ENCODE measurements around the gene LTBP3.

LTBP3 gene

DNA sequence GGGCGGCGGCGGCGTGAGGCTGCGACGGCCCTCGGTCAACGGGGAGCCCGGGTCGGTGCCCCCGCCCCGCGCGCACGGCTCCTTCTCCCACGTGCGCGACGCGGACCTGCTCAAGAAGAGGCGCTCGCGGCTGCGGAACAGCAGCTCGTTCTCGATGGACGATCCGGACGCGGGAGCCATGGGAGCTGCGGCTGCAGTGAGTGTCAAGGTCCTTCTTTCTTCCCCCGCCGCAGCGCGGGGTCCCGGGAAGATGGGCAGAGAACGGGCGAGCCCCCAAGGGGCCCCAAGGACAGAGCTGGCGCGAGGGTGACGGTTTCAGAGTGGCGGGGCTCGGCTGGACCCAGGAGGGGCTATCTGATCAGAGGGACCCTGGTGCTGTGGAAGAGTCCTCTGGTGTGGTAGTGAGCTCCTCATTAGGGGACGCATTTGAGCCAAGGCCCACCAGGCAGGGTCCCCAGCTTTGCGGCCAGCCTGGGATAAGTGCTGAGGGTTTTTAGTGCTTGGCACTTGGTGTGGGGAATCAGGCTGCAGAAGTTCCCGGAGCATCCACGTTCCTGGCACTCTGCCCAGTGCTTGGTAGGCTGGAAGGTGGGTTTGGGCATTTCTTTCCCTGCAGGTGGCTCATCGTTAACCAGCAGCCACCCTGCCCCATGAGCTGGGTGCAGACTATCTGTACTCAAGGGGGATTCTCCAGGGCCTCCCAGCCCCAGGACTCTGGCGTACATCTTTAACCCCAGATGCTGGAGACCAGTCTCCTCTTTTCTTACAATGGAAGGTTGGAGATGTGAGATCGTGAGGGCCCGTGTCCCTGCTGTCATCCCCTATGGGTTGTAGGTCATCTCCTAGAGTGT lies 27.5 kb upstream of the LTBP3 start:
- no peak for DNase-seq

DNA sequence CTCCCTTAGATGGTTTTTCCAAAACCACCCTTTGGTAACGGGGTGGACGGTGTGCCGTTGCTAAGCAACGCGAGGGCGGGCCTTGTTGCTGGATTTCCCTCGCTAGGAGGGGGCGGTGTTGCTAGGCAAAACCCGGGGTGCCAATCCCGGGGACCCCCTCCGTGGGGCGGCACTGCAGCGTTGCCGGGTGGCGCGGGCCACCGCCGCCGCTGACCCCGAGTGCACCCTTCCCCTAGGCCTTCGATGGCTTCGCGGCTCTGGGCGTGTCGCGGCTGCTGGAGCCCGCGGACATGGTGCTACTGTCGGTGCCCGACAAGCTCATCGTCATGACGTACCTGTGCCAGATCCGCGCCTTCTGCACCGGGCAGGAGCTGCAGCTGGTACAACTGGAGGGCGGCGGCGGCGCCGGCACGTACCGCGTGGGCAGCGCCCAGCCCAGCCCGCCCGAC lies 26.6 kb upstream of the LTBP3 start:
- no peak for DNase-seq

DNA sequence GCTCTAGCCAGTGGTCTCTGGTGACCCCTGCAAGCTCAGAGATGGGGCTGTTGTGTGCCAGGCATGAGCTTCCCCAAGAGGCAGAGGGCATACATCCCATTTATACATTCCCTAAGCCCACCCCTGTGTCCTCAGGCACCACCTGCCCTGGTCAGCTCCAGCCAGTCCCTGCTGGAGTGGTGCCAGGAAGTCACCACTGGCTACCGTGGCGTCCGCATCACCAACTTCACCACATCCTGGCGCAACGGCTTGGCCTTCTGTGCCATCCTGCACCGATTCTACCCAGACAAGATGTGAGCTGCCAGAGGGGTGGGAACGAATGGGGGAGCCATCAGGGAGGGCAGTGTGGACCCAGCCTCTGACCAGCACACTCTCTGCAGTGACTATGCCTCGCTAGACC lies 25.9 kb upstream of the LTBP3 start:
- DNase-seq = no peak

DNA sequence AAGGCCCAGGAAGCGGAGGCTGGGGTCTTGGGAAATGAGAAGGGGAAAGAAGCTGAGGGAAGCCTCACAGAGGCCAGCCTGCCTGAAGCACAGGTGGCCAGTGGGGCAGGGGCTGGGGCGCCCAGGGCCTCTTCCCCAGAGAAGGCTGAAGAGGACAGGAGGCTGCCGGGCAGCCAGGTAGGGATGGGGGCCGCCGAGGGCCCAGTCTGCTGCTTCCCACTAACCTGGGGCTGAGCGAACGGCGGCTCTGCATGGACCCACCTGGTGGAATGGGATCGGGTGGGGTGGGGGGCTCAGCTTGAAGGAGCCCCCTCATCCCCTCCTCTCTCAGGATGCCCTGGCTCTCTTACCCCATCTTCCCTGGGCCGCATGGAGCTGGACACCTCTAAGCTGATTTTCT lies 25.4 kb upstream of the LTBP3 start:
- DNase-seq = no peak

DNA sequence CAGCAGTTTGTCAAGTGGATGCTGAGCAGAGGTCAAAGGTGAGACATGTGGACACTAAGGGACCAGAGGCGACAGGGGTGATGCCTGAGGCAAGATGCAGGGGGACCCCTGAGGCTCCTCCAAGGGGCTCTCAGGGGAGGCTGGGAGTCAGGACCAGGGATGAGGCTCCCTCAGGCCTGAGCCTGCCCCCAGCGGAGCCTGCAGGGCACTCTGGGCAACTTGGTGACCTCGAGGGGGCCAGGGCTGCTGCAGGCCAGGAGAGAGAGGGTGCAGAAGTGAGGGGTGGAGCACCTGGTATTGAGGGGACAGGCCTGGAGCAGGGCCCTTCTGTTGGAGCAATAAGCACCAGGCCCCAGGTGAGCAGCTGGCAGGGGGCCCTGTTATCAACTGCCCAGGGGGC lies 23.8 kb upstream of the LTBP3 start:
- DNase-seq = no peak

DNA sequence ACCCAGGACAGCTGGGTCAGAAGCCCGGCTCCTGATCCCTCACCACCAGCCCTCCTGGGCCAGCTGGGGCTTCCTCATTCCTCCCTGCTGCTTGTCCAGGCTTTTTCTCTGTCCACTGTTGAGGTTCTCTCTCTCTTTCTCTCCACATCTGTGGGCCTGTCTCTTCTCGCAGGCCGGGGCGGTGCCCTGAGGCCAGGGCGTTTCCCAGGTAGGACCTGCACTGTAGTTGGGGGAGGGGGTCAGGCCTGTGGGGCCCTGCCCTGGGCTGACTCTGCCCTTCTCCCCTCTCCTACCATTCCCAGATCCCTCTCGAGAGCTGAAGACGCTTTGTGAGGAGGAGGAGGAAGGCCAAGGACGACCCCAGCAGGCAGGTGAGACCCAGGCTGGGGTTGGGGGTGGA lies 22.6 kb upstream of the LTBP3 start:
- no peak for DNase-seq

DNA sequence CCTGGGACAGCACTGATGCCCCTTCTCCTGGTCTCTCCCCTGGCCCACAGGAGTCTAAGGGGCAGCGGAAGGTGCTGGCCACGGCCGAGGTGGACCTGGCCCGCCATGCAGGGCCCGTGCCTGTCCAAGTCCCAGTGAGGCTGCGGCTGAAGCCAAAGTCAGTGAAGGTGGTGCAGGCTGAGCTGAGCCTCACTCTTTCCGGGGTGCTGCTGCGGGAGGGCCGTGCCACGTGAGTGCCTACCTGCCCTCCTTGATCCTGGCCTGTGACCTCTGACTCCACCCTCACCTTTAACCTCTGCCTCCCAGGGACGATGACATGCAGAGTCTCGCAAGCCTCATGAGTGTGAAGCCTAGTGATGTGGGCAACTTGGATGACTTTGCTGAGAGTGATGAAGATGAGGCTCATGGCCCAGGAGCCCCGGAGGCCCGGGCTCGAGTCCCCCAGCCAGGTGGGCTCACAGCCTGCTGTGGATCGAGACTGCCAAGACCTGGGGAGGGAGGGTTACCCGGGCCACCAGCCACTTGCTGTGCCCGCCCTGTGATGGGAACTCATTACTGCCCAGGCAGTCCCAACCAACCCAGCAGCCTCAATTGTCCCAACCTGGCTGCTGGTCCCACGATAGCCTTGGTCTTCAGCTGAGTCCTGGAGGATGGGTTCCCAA lies 22.0 kb upstream of the LTBP3 start:
- no peak for DNase-seq

DNA sequence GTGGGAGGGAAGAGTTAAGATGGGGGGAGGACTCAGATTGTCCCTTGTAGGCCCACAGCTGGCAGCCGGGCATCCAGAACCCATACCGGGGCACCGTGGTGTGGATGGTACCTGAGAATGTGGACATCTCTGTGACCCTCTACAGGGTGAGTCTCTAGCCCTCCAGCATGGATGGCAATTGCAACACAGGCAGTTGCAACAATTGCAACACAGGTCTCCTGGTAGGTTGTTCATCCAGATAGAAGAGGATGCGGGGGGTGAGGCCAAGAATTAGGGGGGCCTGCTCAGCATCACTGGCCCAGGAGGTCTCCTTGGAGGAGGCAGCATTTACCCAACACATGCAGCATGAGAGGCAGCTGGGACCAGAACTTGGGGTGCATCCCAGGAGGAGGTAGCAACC lies 21.1 kb upstream of the LTBP3 start:
- DNase-seq = no peak

DNA sequence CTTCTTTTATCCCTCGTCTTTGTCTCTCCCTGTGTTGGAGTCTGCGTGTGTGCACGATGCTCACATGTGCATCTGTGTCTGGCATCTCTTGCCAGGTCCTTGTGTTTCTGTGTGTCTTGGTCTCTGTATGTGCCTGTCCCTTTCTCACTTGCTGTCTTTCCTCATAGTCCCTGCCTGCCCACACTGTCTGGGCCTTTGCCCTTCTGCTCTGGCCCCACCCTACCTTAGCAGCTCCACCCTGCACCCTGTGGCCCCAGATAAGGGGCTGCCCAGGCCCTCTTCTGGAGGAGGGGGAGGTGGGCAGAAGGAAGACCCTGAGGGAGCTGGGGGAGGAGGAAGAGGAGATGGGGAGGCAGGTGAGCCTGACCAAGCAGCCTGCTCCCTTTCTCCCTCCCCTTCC lies 20.5 kb upstream of the LTBP3 start:
- DNase-seq = no peak

DNA sequence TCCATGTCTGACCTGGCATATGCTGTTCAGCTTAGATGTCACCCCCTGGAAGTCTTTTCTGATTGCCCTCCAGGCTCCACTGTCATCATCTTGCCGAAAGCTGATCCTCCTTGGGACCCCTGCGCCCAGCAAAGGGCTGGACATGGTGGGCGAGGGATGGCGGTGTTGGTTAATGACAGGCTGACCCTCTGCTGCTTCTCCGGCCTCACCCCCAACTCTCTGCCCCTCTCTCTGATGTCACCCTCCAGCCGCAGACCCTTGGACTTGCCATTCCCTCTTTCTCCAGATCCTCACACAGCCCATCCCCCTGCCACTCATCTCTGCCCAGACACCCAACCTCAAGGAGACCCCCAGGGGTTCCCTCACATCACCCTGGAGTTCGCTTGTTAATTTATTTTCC lies 20.0 kb upstream of the LTBP3 start:
- no peak for DNase-seq

DNA sequence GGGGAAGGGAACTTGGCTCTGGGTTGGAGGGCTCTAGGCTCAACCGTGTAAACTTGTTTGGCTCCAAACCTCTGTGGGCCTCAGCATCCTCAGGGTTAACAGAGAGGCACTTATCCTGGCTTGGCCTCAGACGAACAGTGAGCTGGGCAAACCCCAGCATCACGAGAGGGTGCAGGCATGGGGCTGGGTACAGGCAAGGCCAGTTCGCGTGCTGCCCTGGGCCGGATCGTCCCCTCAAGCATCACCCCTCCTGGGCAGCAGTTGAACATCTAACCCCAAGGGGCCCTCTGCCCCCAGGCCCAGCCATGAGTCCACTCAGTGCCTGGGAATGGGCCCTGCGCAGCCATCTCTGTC lies 19.6 kb upstream of the LTBP3 start:
- no peak for DNase-seq

DNA sequence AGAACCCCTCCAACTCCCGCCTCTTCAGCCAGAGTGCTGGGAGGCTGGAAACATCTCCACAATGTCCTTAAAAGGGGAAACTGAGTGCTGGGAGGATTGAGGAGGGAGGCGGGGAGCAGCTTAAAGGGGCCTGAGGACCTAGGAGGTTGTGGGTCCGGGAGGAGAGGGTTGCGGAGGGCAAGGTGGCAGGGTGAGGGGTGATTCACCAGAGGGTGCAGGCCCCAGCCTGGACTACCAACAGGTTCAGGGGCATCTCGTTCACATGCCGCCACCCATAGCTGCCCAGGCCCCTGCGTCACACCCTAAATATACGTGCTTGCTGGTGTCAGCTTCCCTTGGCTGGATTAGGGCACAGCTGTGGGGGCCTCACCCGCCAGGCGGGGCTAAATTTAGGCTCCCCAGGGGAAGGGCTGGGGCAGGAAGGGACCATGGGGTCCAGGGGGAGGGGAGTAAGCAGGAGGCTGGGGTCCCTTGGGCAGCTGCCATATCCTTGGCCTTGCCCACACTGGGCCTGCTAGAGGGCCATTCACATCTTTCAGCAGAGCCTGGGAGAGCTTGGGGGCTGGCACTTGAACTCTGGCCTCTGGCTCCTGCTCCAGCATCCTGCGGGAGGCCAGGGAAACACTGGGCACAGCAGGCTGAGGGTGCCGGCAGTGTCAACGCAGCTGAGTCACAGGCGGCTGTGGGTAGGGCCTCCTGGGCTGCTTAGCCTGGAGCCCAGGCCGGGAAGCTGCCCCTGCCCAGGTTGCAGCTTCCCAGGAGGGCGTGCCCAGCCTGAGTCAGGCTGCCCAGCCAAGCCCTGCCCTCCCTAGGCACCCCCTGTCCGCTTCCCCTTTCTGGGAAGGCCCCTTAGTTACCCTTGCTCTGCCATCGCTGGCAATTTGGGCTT lies 19.0 kb upstream of the LTBP3 start:
- DNase-seq = no peak

DNA sequence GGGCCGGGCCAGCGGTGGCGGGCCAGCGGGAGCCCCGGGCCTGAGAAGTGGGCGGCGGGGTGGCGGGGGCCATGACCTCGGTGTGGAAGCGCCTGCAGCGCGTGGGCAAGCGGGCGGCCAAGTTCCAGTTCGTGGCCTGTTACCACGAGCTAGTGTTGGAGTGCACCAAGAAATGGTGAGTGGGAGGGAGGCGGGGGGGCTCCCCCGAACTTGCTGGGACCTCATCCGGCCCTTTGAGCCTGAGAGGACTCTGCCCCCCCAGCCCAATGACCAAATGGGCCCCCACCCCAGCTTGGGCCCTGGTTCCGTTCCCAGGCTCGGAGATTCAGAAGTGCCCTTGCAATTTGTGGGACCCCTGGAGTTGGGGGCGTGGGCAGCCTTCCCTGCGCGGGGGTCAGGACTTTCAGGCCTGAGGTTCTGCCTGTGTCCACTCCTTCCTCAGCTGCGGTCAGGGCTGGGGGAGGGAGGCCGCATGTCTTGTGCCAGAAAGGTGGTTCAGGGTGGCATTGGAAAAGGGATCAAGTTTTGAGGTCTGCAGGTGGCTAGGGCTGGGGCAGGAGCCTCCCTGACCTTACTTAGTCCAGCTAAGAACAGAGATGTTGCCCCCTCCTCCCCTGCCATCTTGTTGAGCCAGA lies 18.2 kb upstream of the LTBP3 start:
- no peak for DNase-seq

DNA sequence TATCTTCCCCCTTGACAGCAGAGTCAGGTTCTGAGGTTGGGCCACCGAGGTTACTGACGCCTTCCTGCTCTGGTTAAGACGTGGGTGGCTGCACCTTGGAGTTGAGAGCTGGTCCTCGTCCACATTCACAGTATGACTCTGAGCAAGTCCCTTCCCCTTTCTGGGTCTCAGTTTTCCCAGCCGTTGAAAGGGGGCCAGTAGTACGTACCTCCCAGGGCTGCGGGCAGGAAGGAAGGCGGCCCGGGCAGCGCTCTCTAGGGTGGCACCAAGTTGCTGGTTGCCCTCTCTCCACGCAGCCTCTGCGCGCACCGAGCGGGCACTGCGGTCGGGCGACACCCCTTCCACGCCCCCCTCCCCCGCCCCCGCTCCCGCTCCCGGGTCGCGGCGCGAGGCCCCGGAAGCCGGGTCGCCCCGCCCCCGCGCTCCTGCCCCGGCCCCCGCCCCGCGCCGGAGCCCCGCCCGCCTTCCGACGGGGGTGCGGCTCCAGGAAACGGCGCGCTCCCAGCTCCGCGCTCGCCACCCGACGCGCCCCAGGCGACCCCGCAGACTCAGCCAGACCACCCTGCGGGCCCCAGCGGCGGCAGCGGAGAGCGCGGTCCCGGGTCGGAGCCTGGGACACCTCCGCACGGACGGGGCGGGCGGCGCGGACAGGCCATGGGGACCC lies 17.5 kb upstream of the LTBP3 start, which contains the start of gene EHBP1L1:
EHBP1L1 (plus strand) TSS at position 486 of the 664 bp plus-strand sequence. CDS start 250 bp downstream, outside the sequence.
- DNase-seq = peak; percentile 75

DNA sequence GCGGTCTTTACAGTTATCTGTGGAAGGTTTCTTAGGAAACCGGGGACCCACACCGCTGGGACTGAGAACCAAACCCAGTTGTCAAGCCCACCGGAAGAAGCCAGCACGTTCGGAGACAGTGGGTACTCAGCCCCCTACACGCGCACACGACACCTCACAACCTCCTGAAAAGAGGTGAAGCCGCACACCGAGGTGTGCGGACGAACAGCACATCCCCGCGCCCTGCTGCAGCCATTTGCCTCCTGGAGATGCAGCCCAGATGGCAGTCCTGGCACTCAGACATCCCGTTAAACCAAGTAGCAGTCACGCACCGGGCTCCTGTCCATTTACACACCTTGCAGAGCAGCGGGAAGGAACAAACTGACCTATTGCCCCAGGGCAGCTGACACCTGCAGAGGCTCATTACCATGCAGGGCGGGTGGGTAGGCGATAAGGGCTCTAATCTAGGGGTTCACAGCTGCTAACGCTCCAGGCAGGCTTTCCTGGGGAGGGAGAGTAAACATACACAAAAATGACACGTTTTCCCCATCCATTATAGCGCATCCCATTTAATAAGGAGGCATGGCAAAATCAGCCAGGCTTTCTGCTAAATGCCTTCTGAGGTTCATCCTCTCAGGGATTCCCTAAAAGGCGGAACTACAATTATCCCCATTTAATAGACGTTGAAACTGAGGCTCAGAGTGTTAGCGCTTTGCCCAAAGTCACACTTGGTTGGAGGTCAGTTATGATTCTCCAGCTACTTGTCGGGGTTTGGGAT lies 16.8 kb upstream of the LTBP3 start:
- peak; percentile 48 for DNase-seq

DNA sequence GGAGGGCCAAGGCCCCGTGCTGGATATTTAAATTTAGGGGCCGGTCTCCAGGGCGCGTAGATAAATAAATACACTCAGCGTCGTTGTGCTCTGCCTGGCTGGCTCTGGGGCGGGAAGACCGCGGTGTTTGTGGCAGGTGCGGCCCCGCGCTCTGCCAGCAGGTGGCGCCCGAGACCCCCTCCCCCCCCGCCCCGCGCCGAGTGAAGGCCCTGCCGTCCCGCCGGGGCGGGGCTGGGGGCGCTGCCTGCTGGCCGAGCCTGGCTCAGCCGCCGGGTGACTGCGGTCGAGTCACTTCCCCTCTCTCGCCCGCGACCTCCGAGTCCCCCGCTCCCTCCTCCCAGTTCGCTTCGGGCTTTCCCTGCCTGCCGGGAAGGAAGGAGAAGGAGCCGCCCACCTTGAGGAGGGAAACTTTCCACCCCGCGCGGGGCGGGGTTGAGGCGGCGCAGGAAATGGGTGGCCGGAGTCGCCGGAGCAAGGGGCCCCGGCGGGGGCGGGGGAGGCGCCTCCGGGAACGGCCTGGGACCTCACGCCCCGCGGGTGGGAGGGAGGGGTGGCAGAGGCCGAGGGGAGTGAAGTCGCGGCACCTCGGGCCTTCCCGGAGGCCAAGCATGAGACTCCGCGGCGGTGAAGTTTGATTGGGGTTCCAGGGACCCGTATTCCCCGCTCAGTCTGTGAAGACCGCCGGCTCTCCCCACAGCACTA lies 16.1 kb upstream of the LTBP3 start:
- DNase-seq = peak; percentile 76

DNA sequence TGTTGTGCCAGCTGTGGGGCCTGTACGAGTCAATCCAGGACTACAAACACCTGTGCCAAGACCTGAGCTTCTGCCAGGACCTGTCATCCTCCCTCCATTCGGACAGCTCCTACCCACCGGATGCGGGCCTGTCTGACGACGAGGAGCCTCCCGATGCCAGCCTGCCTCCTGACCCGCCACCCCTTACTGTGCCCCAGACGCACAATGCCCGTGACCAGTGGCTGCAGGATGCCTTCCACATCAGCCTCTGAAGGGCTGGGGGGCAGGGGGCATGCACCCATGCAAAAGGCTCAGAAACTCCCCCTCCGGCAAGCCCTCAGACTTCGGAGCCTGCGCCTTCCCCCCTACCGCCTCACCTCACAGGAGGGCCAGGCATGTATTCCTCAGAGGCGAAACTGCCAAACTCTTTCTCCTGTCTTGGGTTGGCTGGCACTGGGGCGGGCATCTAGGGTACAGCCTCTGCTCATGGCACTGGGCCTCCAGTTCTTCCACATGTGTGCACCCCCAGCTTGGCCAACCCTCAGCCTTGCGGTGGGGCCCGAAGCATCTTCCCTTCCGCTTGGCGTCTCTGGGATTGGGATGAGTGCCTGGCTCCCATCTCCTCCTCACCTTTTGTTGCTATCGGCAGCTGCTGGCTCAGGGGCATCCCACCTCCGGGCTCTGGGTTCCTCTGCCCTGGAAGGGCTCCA lies 15.4 kb upstream of the LTBP3 start:
- no peak for DNase-seq

DNA sequence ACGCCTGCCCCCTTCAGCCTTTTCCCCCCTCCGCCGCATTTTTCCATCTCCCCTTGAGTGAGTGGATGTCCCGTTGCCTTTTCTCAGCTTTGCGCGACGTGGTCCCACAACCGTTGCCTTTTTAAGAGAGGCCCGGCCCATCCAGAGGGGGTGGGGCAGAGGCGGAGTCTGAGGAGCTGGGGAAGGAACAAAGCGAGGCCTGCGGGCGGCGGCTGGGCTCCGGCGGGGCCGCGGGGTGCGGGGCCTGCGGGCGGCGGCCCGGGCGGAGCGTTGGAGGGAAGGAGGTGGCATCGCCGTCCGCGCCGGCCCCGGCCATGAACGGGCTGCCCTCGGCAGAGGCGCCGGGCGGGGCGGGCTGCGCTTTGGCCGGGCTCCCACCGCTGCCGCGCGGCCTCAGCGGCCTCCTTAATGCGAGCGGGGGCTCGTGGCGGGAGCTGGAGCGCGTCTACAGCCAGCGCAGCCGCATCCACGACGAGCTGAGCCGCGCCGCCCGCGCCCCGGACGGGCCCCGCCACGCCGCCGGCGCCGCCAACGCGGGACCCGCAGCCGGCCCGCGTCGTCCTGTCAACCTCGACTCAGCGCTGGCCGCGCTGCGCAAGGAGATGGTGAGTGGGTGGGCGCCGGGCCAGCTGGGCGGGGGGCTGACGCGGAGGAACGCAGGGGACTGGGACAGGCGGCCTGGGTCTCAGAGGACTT lies 14.3 kb upstream of the LTBP3 start, which contains the start of gene FAM89B:
FAM89B (plus strand) TSS at position 183 of the 696 bp plus-strand sequence; CDS start at position 315, 132 bp downstream.
- peak; percentile 78 for DNase-seq

DNA sequence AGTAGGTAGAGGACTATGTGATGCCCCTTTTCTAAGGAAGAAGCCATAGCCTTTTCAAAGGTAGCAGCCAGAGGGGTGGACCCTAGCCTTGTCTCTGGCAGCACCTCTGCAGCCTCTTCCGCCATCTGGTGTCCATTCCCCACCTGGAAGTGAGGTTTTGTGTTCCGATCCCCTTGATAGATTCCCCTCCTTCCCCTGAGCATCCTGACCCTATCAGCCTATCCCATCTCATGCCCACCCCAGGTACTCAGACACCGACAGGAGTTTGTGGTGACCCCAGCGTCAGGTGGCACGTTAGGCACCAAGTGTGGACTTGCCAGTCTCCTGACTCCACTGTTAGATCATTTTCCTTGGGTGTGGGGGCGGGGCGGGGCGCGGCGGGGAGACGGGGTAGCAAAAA lies 13.8 kb upstream of the LTBP3 start:
- DNase-seq = peak; percentile 27
